CD4-positive, alpha-beta T cell treated with Interleukin-17A for 1 hour (primary cell): ENCODE results near the gene SCAI.
"Not testable (repeated sequence)": the region's sequence is repeated elsewhere in the genome, so short reads cannot be mapped to it uniquely, and the experiment has no call there.

Experiments
- DNase-seq: peaks from one replicate; pipeline ENCODE4 v3.0.0-alpha.2; 2020

SCAI gene

GRCh38 chr9:125103021-125103420 lies 40.3 kb downstream of the SCAI start:
- no peak for DNase-seq

DNA sequence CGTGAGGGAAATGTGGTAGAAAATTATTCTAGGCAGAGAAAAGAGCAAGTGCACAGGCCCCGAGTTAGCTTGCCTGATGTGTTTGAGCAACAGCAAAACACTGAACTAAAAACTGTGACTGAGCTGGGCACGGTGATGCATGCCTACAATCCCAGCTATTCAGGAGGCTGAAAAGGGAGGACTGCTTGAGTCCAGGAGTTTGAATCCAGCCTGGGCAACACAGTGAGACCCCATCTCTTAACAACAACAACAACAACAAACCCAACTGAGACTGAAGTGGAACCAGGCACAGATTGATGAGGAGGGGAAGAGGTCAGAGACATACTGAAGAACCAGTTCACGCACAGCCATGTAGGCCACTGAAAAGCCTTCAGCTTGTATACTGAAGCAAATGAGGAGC lies 42.5 kb downstream of the SCAI start:
- DNase-seq, result no peak

DNA sequence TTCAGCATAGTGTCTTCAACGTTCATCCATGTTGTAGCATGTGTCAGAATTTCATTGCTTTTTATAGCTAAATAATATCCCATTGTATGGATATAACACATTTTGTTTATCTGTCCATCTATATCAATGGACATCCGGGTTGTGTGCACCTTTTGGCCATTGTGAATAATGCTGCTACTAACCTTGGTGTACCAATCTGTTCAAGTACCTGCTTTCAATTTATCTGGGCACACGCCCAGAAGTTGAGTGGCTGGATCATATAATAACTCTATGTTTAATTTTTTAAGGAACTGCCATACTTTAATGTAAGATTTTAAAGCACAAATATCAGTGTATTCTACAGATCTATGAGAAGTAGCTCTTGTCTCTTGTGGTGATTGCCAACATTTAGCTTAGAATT lies 43.5 kb downstream of the SCAI start:
- no peak for DNase-seq

DNA sequence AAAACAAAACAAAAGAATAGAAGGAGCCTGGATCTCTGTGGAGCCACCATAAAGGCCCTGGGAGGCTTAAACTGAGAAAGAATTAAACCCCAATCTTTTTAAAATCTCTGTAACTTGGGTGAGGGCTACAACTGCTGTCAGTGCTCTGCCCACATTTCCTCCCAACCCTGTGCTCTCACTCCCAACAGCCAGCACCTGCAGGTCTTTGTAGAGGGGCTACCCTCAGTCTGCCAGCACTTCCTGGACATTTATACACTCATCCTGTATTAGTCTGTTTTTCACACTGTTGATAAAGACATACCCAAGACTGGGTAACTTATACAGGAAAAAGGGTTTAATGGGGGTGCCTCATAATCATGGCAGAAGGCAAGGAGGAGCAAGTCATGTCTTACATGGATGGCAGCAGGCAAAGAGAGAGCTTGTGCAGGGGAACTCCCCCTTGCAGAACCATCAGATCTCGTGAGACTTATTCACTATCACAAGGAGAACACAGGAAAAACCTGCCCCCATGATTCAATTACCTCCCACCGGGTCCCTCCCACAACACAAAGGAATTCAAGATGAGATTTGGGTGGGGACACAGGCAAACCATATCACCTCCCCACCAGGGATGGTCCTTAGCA lies 47.4 kb downstream of the SCAI start:
- DNase-seq, result no peak

DNA sequence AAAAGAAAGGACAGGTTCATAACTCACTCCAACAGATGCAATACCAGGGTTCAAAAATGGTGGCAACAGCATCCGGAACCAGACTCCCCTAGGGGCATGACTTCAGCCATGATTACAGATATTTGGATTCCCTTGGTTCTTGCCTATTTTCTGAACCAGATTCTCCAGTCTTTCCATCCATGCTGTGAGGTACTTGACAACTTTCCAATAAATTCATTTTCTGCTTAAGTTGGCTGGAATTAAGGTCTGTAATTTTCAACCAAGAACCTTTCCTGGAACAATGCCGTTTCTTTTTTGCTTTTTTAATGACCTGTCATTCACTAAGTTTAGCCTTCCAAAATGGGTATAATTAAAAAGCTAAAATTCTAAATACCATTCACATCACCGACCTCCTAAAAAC lies 52.2 kb downstream of the SCAI start:
- no peak for DNase-seq

- DNase-seq, result no peak
These were observed 54.0 kb downstream of the SCAI start for GRCh38 chr9:125089331-125089730.

DNA sequence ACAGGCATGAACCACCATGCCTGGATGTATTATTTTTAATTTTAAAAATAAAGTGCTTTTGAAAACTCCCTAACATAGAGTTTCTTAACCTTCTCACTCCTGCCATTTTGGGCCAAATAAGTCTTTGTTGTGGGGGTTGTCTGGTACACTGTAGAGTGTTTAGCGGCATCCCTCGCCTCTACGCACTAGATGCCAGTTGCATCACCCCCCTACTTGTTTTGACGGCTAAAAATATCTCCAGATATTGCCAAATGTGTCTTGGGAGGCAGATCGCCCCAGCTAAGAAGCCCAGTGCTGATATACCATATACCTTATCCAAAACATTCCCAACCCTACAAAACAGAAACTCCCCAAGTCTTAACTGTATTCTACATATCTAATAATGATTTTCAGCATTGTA lies 54.6 kb downstream of the SCAI start:
- no peak for DNase-seq

- no peak for DNase-seq
These were observed 57.4 kb downstream of the SCAI start for GRCh38 chr9:125085703-125086477.

- DNase-seq, result not testable (repeated sequence)
These were observed 61.1 kb downstream of the SCAI start for GRCh38 chr9:125082197-125082596.

GRCh38 chr9:125080797-125081196 lies 62.5 kb downstream of the SCAI start:
- not testable (repeated sequence) for DNase-seq

GRCh38 chr9:125079931-125080330 lies 63.4 kb downstream of the SCAI start:
- DNase-seq, result no peak

DNA sequence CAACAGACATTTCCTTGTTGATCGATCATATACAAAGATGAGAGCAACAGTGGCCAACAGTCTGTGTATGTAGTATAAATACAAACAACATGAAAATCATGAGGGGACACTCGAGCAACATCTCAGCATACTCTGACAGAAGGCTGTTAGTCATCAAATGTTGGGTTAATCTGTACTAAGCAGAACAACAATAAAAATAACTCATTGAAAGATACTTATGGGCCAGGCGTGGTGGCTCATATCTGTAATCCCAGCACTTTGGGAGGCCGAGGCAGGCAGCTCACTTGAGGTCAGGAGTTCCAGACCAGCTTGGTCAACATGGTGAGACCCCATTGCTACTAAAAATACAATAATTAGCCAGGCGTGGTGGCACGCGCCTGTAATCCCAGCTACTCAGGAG lies 67.3 kb downstream of the SCAI start:
- DNase-seq, result no peak

DNA sequence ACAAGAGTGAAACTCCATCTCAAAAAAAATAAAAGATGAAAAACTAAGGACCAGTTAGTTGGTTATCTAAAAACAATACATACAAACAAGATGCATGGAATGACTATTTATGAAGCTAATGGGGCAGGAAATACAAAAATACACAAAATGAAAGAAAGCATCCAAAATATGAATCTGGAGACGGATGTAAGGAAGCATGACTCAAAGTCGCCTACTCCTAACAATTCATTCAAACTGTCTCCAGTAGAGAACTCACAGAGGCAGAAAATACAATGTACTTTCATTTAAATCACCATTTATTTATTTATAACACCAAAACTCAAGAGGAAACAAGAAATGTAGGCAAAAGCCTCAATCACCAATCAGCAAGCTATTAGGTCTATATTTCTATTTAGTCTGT lies 68.4 kb downstream of the SCAI start:
- no peak for DNase-seq

GRCh38 chr9:125066839-125067619 lies 76.3 kb downstream of the SCAI start:
- no peak for DNase-seq

DNA sequence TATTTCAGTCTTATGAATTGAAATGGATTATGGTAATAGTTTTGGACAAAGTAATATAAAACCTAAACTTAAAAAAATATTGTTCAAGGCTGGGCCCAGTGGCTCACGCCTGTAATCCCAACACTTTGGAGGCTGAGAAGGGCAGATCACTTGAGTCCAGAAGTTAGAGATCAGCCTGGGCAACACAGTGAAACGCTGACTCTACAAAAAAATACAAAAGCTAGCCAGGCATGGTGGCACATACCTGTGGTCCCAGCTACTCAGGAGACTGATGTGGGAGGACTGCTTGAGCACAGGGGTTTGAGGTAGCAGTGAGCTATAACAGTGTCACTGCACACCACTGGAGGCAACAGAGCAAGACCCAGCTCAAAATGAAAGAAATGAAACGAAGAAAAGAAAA lies 81.9 kb downstream of the SCAI start:
- DNase-seq, result no peak

DNA sequence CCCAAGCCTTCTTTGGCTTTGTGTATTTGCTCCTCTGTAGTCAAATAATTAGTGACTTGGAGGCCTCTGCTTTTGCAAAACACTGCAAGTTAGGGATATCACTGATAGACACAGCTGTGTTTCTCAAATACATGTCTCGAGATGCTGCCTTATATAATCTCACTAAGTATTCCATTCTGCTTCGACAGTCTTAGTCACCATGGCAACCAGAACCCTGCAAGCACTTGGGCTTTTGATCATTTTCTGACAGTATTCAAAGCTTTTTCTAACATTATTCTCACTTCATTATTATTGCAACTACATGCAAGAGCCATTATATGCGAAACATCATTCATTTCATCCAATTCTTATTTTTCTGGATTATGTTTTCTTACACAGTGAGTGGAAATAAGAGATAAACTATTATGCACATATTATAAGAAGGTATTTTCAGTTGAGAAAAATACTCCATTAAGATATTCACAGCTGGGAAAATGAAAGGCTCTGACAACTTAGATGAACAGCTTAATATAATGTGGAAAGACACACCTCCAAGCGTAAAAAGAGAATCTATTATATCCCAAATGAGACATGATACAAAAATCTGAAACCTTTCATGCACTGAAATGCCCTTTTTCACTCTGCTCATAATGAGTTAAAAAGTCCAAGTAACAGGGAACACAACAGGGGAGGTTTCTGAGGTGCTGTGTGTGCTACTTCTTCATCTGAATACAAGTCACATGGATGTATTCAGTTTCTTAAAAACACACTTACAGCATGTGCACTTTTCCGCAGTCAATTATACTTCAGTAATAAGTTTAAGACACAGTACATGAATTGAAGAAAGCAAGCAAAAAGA lies 93.9 kb downstream of the SCAI start:
- DNase-seq, result no peak

DNA sequence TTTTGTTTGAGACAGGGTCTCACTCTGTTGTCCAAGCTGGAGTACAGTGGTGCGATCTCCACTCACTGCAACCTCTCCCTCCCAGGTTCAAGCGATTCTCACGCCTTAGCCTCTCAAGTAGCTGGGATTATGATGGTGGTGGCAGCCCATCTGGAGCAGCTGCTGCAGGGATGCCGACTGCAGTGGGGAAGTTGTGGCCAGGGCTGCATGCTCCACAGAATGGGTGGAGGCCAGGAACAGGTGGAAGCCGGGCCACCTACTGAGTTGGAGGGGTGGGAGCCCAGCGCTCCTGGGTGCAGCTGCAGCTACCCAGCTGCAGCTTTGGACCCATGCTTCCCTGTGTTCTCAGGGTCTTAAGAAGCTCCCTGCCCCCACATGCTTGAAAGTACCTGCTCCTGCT lies 99.7 kb downstream of the SCAI start:
- no peak for DNase-seq

GRCh38 chr9:125043148-125043547 lies 100.2 kb downstream of the SCAI start:
- DNase-seq, result no peak

DNA sequence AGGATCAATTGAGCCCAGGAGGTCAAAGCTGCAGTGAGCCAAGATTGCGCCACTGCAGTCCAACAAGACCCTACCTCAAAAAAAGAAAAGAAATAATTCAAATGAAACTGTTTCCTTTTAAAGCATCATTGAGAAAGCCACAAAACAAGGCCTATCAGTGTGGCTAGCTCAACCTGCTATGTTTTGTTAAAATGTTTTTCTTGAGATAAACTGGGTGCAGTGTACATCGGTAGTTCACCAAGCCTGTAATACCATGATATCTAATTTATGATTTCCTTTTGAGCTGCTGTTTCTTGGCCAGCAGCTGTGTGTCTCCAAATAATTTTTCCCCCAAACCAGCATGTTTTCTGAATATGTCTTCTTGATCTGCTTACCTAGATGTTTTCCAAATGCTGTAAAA lies 105.2 kb downstream of the SCAI start:
- DNase-seq, result no peak

DNA sequence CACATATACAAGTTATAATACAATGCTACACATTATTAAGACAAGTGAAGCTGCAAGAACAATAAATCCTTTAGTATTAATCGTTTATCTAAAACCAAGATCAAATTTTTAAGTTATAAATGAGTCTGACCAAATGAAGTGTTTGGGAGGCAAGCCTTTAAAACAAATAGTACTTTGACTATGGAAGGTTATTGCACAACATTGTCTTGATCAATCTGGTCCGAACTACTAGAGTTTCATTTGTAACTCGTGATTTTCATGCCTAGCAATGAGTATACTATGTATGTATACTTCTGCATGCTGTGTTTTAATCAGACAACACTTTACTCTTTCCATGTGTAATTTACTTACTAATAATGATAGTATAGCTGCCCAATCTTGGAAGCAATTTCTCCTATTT lies 115.3 kb downstream of the SCAI start:
- no peak for DNase-seq

DNA sequence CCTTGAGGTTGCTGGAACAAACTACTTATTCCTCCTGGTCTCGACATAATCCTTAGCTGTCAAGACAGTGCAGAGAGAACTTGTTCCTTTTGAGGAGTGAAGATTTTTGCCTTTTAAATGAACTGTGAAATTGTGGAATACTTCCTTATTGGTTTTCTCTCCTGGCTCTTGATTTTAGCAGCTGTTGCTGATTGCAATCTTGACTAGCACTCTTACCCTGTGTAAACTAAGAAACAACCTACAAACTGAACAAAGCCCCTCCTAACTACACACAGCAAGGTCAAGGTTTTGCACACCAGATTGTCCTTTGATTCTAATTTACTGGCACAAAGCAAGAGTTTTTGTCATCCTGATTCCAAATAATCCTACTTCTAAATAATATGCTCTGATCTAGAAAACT lies 118.4 kb downstream of the SCAI start:
- DNase-seq, result no peak

DNA sequence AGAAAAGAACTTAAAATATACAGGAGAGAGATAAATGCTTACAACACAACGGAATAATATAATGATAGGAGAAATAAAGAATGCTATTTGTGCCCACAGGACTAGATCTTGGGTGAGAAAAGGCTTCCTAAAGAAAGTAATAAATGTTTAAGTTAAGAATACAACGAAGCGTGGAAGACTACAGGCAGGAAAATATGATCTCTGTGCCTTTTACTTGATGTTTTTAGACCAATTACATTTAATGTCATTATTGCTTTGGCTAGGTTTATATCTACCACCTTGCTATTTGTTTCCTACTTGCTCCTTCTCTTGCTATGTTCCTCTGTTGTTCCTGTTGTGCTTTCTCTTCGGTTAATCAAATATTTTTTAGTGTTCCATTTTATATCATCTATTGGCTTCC lies 122.3 kb downstream of the SCAI start:
- no peak for DNase-seq

GRCh38 chr9:125015655-125016054 lies 127.7 kb downstream of the SCAI start:
- DNase-seq, result not testable (repeated sequence)
